ENCODE measurements around the gene TOMM6.
"Not testable (repeated sequence)": the region's sequence is repeated elsewhere in the genome, so short reads cannot be mapped to it uniquely, and the experiment has no call there.

Gene TOMM6

DNA sequence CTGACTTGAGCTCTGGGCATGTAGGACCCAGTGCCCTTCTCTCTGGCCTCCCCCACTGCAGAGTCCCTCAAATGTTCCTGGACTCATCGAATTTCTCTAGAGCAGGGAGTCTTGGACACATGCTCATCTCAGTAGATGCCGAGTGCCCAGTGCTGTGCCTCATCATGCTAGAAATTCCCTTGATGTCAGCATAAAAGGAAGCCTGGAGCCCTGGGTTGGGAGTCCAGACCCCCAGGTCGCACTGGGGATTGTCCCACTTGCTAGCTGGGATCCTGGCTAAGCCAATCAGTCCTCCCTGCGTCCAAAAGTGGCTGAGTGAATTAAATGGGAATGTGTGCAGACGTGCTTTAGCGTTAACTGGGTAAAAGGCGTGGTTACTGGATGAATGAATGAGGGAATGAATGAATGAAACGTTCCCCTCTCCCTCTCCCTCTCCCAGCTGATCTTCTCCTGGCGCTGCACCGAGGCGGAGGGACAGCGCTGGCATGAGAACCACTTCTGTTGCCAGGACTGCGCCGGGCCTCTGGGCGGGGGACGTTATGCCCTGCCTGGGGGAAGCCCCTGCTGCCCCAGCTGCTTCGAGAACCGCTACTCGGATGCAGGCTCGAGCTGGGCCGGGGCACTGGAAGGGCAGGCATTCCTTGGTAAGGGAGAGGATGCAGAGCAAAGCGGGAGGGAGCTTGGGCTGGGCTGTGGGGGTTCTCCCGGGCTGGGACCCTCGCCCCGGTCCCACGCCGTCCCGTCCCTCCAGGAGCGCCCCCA is 1.6 kb upstream of the TOMM6 start:
- DNase-seq, result no peak

DNA sequence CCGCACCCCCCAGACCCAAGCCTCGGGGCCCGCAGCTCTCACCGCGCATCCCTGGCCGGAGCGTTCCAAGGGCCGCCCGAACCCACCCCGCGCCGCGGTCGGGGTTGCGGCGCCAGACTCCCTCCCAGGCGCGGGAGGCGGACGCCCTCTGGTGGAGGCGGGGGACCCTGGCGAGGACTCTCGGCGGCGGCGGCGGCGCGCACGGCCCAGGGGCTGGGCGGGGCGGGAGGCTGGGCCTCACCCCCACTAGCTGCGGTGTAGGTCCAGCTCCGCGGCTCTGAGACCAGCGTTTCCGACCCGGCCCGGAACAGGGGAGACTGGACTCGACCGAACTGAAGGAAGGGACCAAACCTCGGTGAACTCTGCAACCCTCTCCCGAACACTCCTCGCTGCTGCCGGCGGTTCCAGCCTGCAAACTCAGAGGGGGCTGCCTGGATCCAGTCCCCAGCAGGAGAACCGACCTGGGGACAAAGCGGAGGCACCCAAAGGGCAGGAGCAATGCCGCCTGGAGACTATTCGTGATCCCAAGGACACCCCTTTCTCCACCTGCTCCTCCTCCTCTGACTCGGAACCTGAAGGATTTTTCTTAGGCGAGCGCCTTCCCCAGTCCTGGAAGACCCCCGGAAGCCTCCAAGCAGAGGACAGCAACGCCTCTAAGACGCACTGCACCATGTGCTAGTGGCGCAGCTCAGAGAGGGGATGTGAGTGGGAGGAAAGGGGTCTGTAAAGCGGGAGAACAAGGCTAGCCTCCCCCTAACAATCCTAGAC is 859 bp upstream of the TOMM6 start:
- peak; percentile 82 to 84 for DNase-seq

DNA sequence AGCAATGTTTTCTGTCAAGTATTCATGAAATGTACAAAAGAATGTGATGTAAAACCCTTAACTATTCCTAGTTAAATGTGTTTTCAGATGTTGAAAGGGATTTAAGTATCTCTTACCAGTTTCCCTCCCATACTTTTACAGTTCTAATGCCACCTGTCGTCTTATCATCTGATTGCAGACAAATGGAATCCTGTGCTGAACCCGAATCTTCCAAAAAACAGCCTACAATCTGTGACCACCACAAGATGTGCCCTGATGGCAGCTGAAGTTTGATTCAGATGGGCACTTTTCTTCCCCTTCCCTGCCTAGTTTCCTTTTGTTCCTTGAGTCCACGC is 1.9 kb downstream of the TOMM6 start:
- no peak for DNase-seq

DNA sequence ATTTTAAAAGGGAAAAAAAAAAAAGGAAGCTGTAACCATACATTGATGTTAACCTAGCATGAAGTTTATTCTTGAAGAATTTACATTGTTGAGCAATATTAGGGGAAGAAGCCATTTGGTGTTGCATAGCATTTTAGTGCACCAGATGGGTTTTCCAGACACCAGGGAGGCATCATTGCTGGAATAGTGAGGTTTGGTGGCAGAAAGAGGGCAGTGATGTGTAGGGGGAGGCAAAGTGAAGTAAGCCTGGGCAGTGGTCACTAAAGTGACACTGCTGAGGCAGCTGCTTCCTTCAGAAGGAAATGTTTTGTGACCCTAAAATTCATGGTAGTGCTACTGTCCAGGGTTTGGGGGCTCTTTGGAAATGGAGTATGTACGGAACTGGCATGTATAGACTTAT is 2.6 kb downstream of the TOMM6 start:
- DNase-seq, result no peak

DNA sequence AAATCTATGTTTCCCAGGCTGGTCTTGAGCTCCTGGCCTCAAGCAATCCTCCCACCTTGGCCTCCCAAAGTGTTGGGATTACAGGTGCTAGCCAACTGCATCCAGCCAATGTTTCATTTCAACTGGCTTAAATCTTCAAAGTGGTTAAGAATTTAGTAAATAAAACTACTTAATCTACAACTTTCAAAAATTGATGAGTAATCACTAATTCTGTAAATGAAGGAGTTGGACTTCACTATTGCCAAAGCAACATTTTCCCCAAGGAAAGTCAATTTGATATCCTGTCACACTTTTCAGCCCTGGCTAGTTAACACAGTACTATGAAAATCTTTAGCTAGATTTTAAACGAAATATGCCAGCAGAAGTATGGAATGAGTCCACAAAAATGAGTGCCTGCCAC is 3.8 kb downstream of the TOMM6 start:
- DNase-seq, result no peak

DNA sequence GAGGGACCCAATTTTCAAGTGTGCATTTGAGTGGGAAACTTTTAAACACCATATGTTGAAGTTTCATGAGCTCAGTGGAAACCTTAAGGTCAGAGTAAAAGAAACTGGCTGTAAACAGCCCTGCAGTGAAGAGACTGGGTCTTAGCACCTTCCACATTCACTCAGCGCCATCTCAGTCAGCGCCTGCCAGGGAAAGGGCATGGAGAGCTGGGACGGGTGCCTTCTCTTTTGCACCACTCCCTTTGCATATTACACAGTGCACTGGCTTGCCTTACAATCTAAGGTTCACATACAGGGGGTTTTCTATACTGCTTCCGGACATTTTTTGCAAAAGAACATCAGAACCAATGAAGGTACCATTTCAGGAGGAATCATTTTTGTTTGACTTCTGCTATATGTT is 4.5 kb downstream of the TOMM6 start:
- no peak for DNase-seq

DNA sequence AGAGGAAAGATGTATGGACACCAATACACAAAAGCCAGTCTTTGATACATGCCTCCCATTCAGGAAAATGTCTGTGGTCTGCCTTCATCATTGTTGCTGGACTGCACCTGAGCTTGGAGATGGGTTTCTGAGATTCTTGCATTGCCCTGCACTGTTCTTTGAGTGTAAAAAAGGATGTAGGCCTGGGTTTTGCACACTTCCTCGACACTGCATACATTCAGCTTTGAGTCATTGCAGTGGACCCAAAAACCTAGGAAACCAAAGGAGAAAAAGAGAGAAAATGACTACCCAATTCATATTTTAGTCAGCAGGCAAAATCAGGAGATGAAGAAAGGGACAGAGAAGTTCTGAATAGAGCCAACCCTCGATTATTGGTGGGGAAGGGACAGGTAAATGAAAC is 9.0 kb downstream of the TOMM6 start:
- DNase-seq, result no peak

DNA sequence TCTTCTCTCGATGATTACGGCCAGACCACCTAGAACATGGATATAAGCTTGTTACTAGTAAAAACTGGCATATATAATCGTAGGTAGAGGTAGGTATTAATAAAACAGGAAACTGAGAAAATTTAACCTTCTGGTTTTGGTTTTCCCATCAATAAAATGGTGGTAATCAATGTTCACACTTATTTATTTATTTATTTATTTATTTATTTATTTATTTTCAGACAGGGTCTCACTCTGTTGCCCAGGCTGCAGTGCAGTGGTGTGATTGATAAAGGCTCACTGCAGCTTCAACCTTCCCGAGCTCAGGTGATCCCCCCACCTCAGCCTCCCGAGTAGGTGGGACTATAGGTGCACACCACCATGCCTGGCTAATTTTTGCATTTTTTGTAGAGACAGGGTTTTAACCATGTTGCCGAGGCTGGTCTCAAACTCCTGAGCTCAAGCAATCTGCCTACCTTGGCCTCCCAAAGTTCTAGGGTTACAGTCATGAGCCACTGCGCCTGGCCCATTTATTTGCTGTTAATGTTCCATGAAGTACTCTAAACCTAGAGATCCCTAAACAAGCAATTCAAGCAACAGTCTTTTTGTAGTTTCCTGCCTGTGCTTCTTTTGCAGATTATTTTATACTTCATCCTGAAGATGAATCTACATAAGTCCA is 11.5 kb downstream of the TOMM6 start:
- DNase-seq, result no peak

DNA sequence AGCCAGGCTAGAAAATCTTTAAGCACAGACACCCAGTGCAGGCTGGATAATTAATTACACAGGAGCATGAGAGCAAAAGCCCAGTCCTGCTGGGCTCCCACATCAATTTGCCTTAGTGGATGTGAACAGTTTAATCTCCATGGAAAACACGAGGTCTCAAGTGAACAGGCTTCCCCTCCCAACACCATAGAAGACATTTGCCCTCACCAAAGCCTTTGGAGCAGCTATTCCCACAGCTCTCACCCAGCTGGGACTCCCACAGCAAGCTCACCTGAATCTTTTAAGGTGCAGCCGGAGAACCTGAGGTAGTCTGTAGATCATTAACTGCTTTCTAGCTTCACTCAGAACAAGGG is 12.0 kb downstream of the TOMM6 start:
- no peak for DNase-seq

DNA sequence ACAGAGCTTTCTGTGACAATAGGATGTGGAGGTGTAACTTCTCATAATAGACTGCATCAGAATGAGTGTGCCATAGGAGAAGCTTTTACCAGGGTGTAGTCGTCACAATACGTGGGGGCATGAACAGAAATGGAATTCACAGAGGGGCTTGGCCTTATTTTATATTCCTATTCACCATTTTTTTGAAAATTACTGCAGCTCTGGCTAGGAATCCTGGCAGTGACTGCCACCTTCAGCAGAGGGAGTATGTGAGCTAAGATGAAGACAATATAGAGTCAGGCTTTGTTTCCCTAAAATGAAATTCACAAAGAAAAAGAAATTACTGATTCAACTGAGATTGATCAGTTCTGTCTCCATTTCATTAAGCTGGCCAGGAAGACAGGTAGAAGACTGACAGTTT is 13.9 kb downstream of the TOMM6 start:
- no peak for DNase-seq

DNA sequence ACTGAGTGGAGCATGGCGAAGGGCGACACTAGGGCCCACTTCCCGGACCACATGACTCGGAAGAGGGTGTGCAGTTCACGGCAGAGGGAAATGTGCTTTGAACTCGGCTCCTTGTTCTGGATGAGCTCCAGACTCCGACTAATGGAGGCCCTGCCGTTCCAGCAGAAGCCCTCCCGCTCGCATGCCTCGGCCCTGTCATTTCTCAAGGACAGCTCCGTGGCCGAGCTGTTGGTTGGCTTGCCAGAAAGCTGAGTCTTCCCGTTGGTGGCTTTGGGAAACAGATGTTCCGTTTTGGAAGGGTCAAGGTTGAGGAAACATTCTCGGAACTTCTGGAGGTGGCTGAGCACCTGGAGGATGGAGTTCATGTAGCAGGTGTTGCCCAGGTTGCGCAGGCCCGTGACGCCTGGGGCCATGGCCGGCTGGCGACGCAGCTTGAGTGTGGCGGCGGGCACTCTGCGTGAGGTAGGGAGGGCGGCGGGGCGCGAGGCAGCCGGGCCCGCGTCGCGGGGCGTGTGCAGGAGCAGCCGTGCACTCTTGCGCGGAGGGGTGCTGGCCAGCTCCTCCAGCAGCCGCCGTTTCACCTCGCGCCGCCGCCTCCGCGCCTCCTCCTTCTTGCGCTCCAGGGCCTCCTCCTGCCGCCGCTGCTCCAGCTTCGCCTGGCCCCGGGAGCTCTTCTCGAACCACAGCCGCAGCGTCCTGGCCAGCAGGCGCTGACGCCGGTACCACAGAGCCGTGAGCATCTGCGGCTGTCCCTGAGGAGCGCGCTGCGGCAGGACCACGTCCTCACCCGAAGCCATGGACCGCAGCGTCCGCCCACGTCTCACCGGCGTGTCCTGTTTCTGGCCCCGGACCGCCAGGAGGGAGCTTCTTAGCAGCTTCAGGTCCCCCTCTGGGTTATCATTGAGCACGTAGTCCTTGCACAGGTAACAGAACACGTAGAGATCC is 18.6 kb downstream of the TOMM6 start:
- no peak for DNase-seq

DNA sequence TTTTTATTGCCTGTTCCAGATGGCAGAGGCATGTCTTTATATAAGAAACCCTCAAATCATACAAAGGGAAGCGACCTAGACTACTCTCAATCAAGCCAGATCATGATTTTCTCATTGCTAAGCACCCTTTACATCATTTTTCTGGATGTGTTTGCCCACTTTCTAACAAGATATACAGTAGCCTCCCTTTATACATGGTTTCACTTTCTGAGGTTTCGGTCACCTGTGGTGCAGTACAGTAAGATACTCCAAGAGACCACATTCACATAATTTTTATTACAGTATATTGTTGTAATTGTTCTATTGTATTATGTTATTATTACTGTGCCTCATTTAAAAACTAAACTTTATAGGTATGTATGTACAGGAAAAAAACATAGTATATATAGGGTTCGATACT is 23.6 kb downstream of the TOMM6 start:
- DNase-seq, result no peak

DNA sequence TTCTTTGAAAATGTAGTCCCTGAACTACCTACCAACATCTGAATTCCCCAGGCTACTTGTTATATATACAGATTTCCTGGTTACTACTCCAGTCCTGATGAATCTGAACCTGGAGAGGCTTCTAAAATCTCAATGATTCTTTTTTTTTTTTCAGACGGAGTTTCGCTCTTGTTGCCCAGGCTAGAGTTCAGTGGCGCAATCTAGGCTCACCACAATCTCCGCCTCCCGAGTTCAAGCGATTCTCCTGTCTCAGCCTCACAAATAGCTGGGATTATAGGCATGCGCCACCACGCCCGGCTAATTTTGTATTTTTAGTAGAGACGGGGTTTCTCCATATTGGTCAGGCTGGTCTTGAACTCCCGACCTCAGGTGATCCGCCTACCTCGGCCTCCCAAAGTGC is 24.5 kb downstream of the TOMM6 start:
- DNase-seq, result not testable (repeated sequence)

DNA sequence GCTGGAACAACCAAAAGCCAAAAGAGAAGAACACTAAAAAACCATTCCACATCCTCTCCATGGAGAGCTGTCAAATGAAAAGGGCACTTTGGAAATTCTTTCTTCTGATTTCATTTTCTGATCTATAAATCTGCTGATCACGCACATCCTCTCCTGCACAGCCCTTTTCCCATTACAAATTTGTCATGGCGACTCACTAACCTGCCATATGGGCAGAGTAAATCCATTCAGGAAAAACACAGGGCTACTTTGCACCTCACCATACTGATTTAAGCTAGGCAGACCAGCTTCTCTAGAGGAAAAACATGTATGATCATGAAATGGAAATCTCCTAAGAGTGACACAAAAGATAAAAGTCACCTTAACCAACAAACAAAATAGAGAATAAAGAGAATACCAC is 26.0 kb downstream of the TOMM6 start:
- DNase-seq, result no peak

DNA sequence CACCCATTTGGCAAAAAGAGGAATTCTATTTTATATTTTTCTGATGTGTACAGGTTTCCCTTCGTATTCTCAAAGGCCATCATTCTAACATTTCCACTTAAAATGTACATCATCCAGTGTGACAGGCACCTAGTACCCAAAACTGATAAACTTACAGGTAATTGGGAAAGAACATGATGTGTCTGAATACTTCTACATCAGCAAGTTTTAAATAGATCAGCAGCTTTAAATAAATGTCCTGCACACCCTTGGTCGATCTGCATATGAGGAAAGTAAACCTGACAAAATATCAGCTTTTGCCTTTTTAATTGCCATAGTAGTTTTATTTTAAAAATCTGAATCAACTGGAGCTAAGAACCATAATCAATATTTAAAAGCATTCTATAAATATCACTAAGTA is 26.5 kb downstream of the TOMM6 start:
- DNase-seq, result no peak

DNA sequence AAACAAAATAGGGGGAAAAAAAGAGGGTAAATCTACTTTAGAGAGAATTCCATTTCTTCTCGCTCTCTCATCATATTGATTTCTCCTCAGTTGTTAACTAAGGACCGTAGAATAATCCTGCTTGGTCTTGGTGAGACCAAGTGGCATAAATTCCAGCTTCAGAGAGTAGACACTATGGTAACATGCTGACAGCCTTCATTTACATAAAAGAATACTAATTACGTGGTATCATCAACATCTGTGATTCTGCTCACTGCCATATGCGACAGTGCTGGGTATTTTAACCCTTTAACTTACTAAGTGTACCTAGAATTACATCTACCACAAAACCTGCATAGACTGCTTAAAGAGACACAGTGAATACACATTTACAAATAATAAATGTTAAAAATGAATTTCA is 27.1 kb downstream of the TOMM6 start:
- no peak for DNase-seq

DNA sequence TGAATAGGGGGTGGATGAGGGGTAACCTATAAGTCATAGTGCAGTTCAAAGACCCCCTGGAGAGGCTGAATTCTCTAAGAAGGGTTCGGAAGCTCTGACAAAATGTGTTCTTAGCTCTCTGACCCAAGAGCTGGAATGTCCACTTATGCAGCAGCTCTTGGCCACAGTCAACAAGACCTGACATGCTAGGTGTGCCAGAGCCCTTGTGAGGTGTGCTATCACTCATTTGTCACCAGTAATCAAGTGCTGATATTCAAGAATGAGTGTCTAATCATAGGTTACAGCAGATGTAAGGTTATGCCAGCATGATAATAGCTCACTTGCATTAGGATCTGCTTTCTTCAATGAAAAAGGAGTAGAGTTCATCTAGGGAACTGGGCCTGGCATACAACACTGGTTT is 28.1 kb downstream of the TOMM6 start:
- DNase-seq, result no peak

DNA sequence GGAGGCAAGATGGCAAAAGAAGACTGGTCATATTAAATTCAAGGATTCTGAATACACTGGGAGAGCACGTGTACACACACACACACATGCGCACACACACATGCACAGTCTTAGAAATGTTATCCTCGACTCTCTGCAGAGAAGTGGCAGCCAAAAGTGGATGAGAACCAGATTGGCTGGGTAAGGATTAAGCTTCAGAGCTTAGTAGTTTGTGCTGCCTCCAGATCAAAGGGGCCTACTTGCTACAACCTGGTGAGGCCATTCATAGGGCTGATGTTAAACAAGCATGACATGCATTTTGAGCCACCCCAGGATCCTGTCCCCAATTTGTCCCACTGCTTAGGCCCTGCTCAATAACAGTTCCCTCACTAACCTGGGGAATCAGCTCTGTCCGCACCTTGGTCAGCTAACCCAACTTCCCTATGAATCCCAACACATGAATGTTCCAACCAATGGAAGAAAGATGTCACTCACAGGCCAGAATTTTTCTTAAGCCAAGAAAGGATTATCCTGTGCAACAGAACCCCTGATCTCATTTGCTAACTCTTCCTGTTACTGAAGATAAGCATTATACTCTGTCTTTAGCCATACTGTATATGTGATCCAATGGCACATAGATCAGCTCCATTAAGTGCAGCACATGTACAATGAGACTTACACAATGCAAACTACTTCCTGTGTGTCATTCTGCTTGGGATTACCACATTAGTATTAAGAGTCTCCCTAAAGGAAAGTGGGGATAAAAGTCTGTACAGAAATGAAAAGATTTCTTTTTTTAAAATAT is 31.0 kb downstream of the TOMM6 start:
- no peak for DNase-seq

DNA sequence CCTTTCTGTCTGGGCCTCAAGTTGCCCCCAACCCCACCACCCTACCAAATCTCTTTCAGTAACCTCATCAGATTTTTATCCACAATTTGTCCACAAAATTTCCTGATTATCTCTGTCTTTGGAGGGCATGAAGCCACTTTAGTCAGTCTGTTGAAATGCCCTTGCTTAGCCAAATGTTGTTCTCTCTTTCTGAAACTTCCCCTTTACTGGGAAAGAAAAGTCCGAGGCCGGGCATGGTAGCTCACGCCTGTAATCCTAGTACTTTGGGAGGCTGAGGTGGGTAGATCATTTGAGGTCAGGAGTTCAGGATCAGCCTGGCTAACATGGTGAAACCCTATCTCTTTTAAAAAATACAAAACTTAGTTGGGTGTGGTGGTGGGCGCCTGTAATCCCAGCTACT is 33.8 kb downstream of the TOMM6 start:
- DNase-seq, result no peak

DNA sequence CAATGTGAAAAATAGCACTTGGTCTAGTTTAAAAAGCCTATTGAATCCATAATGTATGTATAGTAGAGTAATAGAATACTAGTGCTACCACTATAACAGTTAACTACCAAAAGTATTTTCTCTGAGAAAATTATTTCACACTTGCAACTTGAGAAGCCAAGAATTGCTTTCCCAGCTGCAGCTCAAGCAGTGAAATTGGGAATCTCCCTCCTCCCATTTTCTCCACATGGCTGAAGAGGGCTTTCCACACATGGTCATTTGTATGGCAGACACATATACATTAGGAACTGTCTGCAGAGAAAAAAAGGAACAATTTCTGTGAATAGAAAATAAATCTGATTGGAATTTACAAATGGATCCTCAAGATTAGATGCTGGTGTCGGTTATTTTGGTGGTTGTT is 34.5 kb downstream of the TOMM6 start:
- no peak for DNase-seq

DNA sequence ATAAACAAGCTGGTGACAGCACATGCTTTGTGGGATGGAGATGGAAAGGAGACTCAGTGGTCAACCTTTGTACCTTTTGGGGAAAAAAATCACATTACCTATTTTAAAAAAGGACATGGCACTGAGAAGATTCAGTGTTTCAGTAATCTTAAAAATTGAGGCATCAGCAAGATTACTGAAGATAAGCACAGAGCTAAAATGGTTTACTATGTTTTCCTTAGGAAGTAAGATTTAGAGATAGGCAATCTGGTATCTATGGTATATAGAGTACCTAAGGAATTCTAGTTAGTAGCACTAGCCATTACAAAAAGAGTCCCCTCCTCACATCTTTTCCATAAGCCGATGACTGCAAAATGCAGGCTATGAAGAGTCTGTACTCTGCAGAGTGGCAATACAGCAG is 35.7 kb downstream of the TOMM6 start:
- no peak for DNase-seq
